CD14-positive monocyte (primary cell): ENCODE data around the gene RIMBP2. TPM values are rescaled to one million over a fixed set of nuclear protein-coding genes. Genes with fewer than 3 reads are reported as not detected.

Experiments used
- DNase-seq, 3 donors: peaks; one replicate each; pipeline ENCODE4 v3.0.0-alpha.2; 2011 to 2022
- H2AFZ ChIP-seq: 2 replicates; pipeline ENCODE4 v1.6.0; 2012; ENCODE audit warnings: mild to moderate bottlenecking, low read depth, low read length, inconsistent platforms; ENCODE audit not compliant: insufficient read depth, poor library complexity, severe bottlenecking
- H3K27ac ChIP-seq, 2 donors: 1 replicate in 1 of 2; 2 replicates in 1 of 2; pipeline ENCODE4 v1.5.1; 2012 to 2013; ENCODE audit warnings: low read length in 2 of 2, control low read depth in 1 of 2, inconsistent platforms in 1 of 2, low read depth in 1 of 2, mild to moderate bottlenecking in 1 of 2
- H3K27me3 ChIP-seq, 2 donors: one replicate each; pipeline versions ENCODE4 v1.6.0 to v1.6.1; 2011 to 2013; ENCODE audit warnings: low read length in 2 of 2; ENCODE audit not compliant: control insufficient read depth in 2 of 2, insufficient read depth in 2 of 2
- H3K36me3 ChIP-seq, 2 donors: replicated peaks in 1 of 2; 1 replicate in 1 of 2; 2 replicates in 1 of 2; pipeline versions ENCODE4 v1.5.1 to v1.6.1; 2012 to 2013; ENCODE audit warnings: low read length in 2 of 2, control low read depth in 1 of 2, inconsistent platforms in 1 of 2, mild to moderate bottlenecking in 1 of 2; ENCODE audit not compliant: insufficient read depth in 2 of 2, control insufficient read depth in 1 of 2
- H3K4me1 ChIP-seq, 2 donors: 1 replicate in 1 of 2; 2 replicates in 1 of 2; pipeline versions ENCODE4 v1.5.1 to v1.6.1; 2012 to 2013; ENCODE audit warnings: low read length in 2 of 2, control low read depth in 1 of 2, inconsistent platforms in 1 of 2, mild to moderate bottlenecking in 1 of 2, moderate library complexity in 1 of 2; ENCODE audit not compliant: insufficient read depth in 2 of 2, control insufficient read depth in 1 of 2
- H3K4me2 ChIP-seq: replicated peaks from 2 replicates; pipeline ENCODE3; 2012; ENCODE audit warnings: low read length, moderate library complexity, mild to moderate bottlenecking; ENCODE audit not compliant: poor library complexity, severe bottlenecking; ENCODE audit errors: extremely low read depth
- H3K4me3 ChIP-seq, 3 experiments: fragments of 200-600 bp in 1 of 3; sonication (generic) in 1 of 3; replicated peaks in 1 of 3; 1 replicate in 2 of 3; 2 replicates in 1 of 3; pipeline ENCODE4 v1.5.1; 2011 to 2013; ENCODE audit warnings: low read length in 3 of 3, mild to moderate bottlenecking in 3 of 3, control low read depth in 2 of 3, low read depth in 2 of 3, inconsistent platforms in 1 of 3, moderate library complexity in 1 of 3
- H3K79me2 ChIP-seq: 2 replicates; pipeline ENCODE4 v1.6.0; 2012; ENCODE audit warnings: mild to moderate bottlenecking, control low read depth, inconsistent platforms, low read length, moderate library complexity; ENCODE audit not compliant: insufficient read depth
- H3K9ac ChIP-seq: 2 replicates; pipeline ENCODE4 v1.6.0; 2017; ENCODE audit warnings: low read length, mild to moderate bottlenecking; ENCODE audit not compliant: insufficient read depth, poor library complexity, severe bottlenecking
- H3K9me3 ChIP-seq, 2 donors: replicated peaks in 1 of 2; 1 replicate in 1 of 2; 2 replicates in 1 of 2; pipeline versions ENCODE4 v1.5.1 to v1.6.1; 2012 to 2013; ENCODE audit warnings: low read length in 2 of 2, control low read depth in 1 of 2; ENCODE audit not compliant: control insufficient read depth in 1 of 2, insufficient read depth in 1 of 2
- H4K20me1 ChIP-seq: 2 replicates; pipeline ENCODE4 v1.6.0; 2012; ENCODE audit warnings: mild to moderate bottlenecking, low read length, control low read depth, moderate library complexity; ENCODE audit not compliant: insufficient read depth
- H3K27ac Mint-ChIP-seq, 7 donors: one replicate each; pipeline ENCODE4 v1.8.0; 2020; ENCODE audit warnings: mild to moderate bottlenecking in 7 of 7, mixed read lengths in 7 of 7, moderate library complexity in 6 of 7, inconsistent platforms in 2 of 7
- H3K27me3 Mint-ChIP-seq, 3 donors: one replicate each; pipeline ENCODE4 v1.8.0; 2021 to 2022; ENCODE audit warnings: low read depth in 3 of 3, mild to moderate bottlenecking in 3 of 3, mixed read lengths in 3 of 3, moderate library complexity in 3 of 3, inconsistent platforms in 1 of 3
- H3K36me3 Mint-ChIP-seq, 2 donors: one replicate each; pipeline ENCODE4 v1.8.0; 2020; ENCODE audit warnings: mixed read lengths in 2 of 2, inconsistent platforms in 1 of 2, mild to moderate bottlenecking in 1 of 2
- H3K4me1 Mint-ChIP-seq: one replicate; pipeline ENCODE4 v1.8.0; 2020; ENCODE audit warnings: mild to moderate bottlenecking, mixed read lengths
- H3K4me3 Mint-ChIP-seq, 2 donors: one replicate each; pipeline ENCODE4 v1.8.0; 2020; ENCODE audit warnings: mild to moderate bottlenecking in 2 of 2, mixed read lengths in 2 of 2, moderate library complexity in 1 of 2
- H3K9me3 Mint-ChIP-seq, 7 donors: one replicate each; pipeline ENCODE4 v1.8.0; 2020 to 2022; ENCODE audit warnings: mixed read lengths in 7 of 7, mild to moderate bottlenecking in 6 of 7, moderate library complexity in 6 of 7, inconsistent platforms in 2 of 7
- WGBS: methylation state at CpG from one replicate; pipeline ENCODE4 v1.1.5; 2013; ENCODE audit warnings: missing lambda C conversion rate; ENCODE audit not compliant: insufficient coverage; 5-methylcytosine and 5-hydroxymethylcytosine counted together
- intact Hi-C, 2 donors: fragments of 100-400 bp; cut with micrococcal nuclease; formaldehyde crosslinking; loops; one replicate each; pipeline versions ENCODE4 v1.15.0 to v1.15.1; 2023
- polyA plus RNA-seq, 3 donors: library from polyadenylated mRNA; depleted of rRNA in 1 of 3; unstranded in 2 of 3; stranded (reverse) in 1 of 3; fragments of 300-500 nt in 2 of 3; fragments of >200 nt in 1 of 3; fragmentation: Illumina TruSeq in 2 of 3; gene quantifications; 1 replicate in 2 of 3; 2 replicates in 1 of 3; pipeline ENCODE4 v1.2.3, GENCODE V29; 2012 to 2021
- TF ChIP-seq, protein P1 (sequence below): fragments of 200-600 bp; IDR thresholded peaks from one replicate; pipeline ENCODE4 v1.8.0; 2022; ENCODE audit warnings: antibody characterized with exemption, mild to moderate bottlenecking

RIMBP2 gene
- polyA plus RNA-seq, 3 donors = not detected

DNA sequence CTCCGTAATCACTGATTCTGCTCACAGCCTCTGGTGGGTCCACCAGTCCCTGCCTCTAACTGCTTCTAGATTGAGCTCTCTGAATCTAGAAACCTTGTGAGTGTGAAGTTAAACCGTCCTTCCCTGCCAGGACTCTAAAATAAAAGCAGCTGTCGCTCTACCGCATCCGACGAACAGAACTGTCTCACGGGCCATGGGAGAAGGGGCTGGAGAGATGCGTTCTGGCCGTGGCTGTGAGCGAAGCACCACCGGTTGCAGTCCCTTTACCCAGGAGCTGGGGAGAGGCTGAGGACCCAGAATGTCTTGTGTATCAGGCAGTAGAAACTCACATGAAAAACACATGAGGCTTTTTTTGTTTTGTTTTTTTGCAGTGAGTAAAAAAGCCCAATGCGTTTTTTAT lies 218.8 kb downstream of the RIMBP2 start:
- Mint-ChIP-seq H3K9me3 (peaks cover 0 to 7% (median 0%) of the 10 kb centered on the region in 7 donors), H3K27me3 (peaks cover 0 to 2% (median 1%) of the 10 kb centered on the region in 3 donors), H3K4me3 (no peak overlapping the region), H3K36me3 (no peaks in the 10 kb centered on the region), H3K27ac (no peak overlapping the region), H3K4me1 (no peaks in the 10 kb centered on the region)
- Histone ChIP-seq H3K36me3 (no peaks in the 10 kb centered on the region), H3K27me3 (no peaks in the 10 kb centered on the region), H3K79me2 (no peaks in the 10 kb centered on the region), H3K9ac (no peak overlapping the region), H3K4me3 (no peak overlapping the region), H3K4me1 (no peaks in the 10 kb centered on the region), H3K27ac (no peak overlapping the region), H3K4me2 (no peak overlapping the region), H3K9me3 (no peaks in the 10 kb centered on the region), H2AFZ (no peak overlapping the region), H4K20me1 (no peaks in the 10 kb centered on the region)
- intact Hi-C loops = no loop called here
- DNase-seq = no peak
- 92% methylated on average over 9 of the region's 12 CpGs for WGBS
- TF ChIP-seq, protein P1, sequence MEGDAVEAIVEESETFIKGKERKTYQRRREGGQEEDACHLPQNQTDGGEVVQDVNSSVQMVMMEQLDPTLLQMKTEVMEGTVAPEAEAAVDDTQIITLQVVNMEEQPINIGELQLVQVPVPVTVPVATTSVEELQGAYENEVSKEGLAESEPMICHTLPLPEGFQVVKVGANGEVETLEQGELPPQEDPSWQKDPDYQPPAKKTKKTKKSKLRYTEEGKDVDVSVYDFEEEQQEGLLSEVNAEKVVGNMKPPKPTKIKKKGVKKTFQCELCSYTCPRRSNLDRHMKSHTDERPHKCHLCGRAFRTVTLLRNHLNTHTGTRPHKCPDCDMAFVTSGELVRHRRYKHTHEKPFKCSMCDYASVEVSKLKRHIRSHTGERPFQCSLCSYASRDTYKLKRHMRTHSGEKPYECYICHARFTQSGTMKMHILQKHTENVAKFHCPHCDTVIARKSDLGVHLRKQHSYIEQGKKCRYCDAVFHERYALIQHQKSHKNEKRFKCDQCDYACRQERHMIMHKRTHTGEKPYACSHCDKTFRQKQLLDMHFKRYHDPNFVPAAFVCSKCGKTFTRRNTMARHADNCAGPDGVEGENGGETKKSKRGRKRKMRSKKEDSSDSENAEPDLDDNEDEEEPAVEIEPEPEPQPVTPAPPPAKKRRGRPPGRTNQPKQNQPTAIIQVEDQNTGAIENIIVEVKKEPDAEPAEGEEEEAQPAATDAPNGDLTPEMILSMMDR = no peak

DNA sequence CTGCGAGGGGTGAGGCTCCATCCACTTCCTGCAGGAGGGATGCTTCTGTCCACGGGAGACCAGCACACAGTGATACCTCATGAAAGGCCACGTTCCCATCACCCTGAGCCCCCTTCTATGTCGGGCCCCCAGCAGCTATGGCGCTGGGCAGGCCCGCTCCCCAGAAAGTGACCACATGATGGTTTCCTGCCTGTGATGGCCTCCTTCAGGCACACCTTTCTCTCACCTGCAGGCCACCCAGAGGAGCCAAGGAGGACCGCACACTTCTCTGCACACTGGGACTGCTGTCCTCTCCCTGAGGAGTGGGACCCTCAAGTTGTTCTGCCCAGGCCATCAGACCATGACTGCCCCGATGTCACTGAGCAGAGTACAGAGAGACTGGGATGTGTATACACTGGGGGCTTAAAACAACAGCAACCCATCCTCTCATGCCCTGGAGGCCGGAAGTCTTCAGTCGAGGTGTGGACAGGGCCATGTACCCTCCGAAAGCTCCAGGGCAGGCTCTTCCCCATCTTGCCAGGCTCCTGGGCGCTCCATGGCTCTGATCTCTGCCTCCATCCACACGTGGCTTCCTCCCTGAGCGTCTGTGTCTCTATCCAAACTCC lies 219.5 kb downstream of the RIMBP2 start:
- H3K27ac Mint-ChIP-seq = peak overlapping the region in 1 of 7 donors; percentile 37
- 78% methylated on average over 12 of the region's 14 CpGs for WGBS
- no peak overlapping the region for H3K27ac ChIP-seq
- H4K20me1 ChIP-seq = no peaks in the 10 kb centered on the region
- DNase-seq = no peak
- H3K27me3 ChIP-seq = no peaks in the 10 kb centered on the region
- H3K4me1 ChIP-seq = no peaks in the 10 kb centered on the region
- H3K9ac ChIP-seq = no peak overlapping the region
- TF ChIP-seq, protein P1 = no peak
- H3K36me3 Mint-ChIP-seq = no peaks in the 10 kb centered on the region
- H3K9me3 Mint-ChIP-seq = peaks cover 0 to 5% (median 0%) of the 10 kb centered on the region in 7 donors
- no peaks in the 10 kb centered on the region for H3K79me2 ChIP-seq
- no peaks in the 10 kb centered on the region for H3K36me3 ChIP-seq
- no peak overlapping the region for H3K4me3 ChIP-seq
- H2AFZ ChIP-seq = no peak overlapping the region
- intact Hi-C loops = no loop called here
- no peak overlapping the region for H3K4me3 Mint-ChIP-seq
- no peaks in the 10 kb centered on the region for H3K9me3 ChIP-seq
- H3K4me1 Mint-ChIP-seq = no peaks in the 10 kb centered on the region
- H3K27me3 Mint-ChIP-seq = peaks cover 0 to 4% (median 2%) of the 10 kb centered on the region in 3 donors
- H3K4me2 ChIP-seq = no peak overlapping the region
